OCI-LY1 (cell line): ENCODE data around the gene DTX3.

ENCODE experiments used
- H2AFZ ChIP-seq: fragments of 200-600 bp; sonication (generic), shearing (Covaris generic); 2 replicates; pipeline ENCODE4 v1.6.0; 2014; ENCODE audit warnings: antibody characterized with exemption, mild to moderate bottlenecking, low read length
- H3F3A ChIP-seq: fragments of 200-600 bp; sonication (generic), shearing (Covaris generic); 2 replicates; pipeline ENCODE4 v1.6.0; 2014; ENCODE audit warnings: mild to moderate bottlenecking, antibody characterized with exemption, low read length, moderate library complexity; ENCODE audit not compliant: insufficient read depth
- H3K27ac ChIP-seq: fragments of 200-600 bp; sonication (generic); 2 replicates; pipeline ENCODE4 v1.5.1; 2014; ENCODE audit warnings: low read length, mixed run types, mild to moderate bottlenecking, low read depth; ENCODE audit not compliant: poor library complexity, severe bottlenecking
- H3K27me3 ChIP-seq: fragments of 200-600 bp; sonication (generic); 2 replicates; pipeline ENCODE4 v1.6.0; 2014; ENCODE audit warnings: antibody characterized with exemption, mild to moderate bottlenecking, low read length, moderate library complexity; ENCODE audit not compliant: insufficient read depth
- H3K36me3 ChIP-seq: fragments of 200-600 bp; sonication (generic); 2 replicates; pipeline ENCODE4 v1.6.1; 2014; ENCODE audit warnings: mild to moderate bottlenecking, antibody characterized with exemption, low read length, moderate library complexity, mixed read lengths; ENCODE audit not compliant: insufficient read depth
- H3K4me1 ChIP-seq: fragments of 200-600 bp; sonication (generic); 2 replicates; pipeline ENCODE4 v1.5.1; 2014; ENCODE audit warnings: mild to moderate bottlenecking, low read length, moderate library complexity; ENCODE audit not compliant: insufficient read depth, severe bottlenecking
- H3K4me2 ChIP-seq: fragments of 200-600 bp; sonication (generic), shearing (Covaris generic); 2 replicates; pipeline ENCODE4 v1.6.1; 2014; ENCODE audit warnings: low read length
- H3K4me3 ChIP-seq: fragments of 200-600 bp; sonication (generic); 2 replicates; pipeline ENCODE4 v1.5.1; 2014; ENCODE audit warnings: low read length, low read depth, mild to moderate bottlenecking, mixed read lengths; ENCODE audit not compliant: poor library complexity, severe bottlenecking
- H3K79me2 ChIP-seq: fragments of 200-600 bp; shearing (Covaris generic); 2 replicates; pipeline ENCODE4 v1.6.1; 2016; ENCODE audit warnings: mixed run types, low read length, mixed read lengths; ENCODE audit not compliant: insufficient read depth
- H3K9ac ChIP-seq: fragments of 200-600 bp; sonication (generic), shearing (Covaris generic); 2 replicates; pipeline ENCODE4 v1.6.1; 2014; ENCODE audit warnings: mild to moderate bottlenecking, low read length, mixed read lengths
- H3K9me2 ChIP-seq: fragments of 200-600 bp; sonication (generic), shearing (Covaris generic); 2 replicates; pipeline ENCODE4 v1.6.1; 2014; ENCODE audit warnings: low read depth, mild to moderate bottlenecking, low read length, mixed read lengths
- H3K9me3 ChIP-seq: fragments of 200-600 bp; shearing (Covaris generic); 2 replicates; pipeline ENCODE4 v1.6.1; 2014; ENCODE audit warnings: low read length, mixed read lengths
- H4K20me1 ChIP-seq: fragments of 200-600 bp; sonication (generic), shearing (Covaris generic); 2 replicates; pipeline ENCODE4 v1.6.0; 2016; ENCODE audit warnings: mild to moderate bottlenecking, low read length; ENCODE audit not compliant: insufficient read depth
- EZH2 ChIP-seq: fragments of 200-600 bp; sonication (generic), shearing (Covaris generic); IDR thresholded peaks from 2 replicates; pipeline ENCODE4 v1.8.0; 2017; ENCODE audit warnings: borderline replicate concordance, mixed run types, mild to moderate bottlenecking, antibody characterized with exemption, low read length, moderate library complexity, mixed read lengths
- TF ChIP-seq, protein P1 (sequence below): fragments of 200-600 bp; sonication (generic), shearing (Covaris generic); IDR thresholded peaks from 2 replicates; pipeline ENCODE4 v1.5.1; 2017; ENCODE audit warnings: mild to moderate bottlenecking, antibody characterized with exemption, low read length, moderate library complexity, mixed read lengths

The DTX3 gene

GRCh38 chr12:57580466-57580795, 24.2 kb upstream of the DTX3 start:
- no peaks in the 10 kb centered on the region for H3K9me2 ChIP-seq
- H3F3A ChIP-seq = no peaks in the 10 kb centered on the region
- no peak overlapping the region for H3K4me2 ChIP-seq
- no peaks in the 10 kb centered on the region for H3K9me3 ChIP-seq
- H3K9ac ChIP-seq = no peak overlapping the region
- H3K79me2 ChIP-seq = no peaks in the 10 kb centered on the region
- no peaks in the 10 kb centered on the region for H3K4me1 ChIP-seq
- no peaks in the 10 kb centered on the region for H3K27me3 ChIP-seq
- H3K36me3 ChIP-seq = no peaks in the 10 kb centered on the region
- H4K20me1 ChIP-seq = no peaks in the 10 kb centered on the region
- no peak overlapping the region for H2AFZ ChIP-seq
- H3K27ac ChIP-seq = no peak overlapping the region
- H3K4me3 ChIP-seq = no peak overlapping the region
- TF ChIP-seq, protein P1, sequence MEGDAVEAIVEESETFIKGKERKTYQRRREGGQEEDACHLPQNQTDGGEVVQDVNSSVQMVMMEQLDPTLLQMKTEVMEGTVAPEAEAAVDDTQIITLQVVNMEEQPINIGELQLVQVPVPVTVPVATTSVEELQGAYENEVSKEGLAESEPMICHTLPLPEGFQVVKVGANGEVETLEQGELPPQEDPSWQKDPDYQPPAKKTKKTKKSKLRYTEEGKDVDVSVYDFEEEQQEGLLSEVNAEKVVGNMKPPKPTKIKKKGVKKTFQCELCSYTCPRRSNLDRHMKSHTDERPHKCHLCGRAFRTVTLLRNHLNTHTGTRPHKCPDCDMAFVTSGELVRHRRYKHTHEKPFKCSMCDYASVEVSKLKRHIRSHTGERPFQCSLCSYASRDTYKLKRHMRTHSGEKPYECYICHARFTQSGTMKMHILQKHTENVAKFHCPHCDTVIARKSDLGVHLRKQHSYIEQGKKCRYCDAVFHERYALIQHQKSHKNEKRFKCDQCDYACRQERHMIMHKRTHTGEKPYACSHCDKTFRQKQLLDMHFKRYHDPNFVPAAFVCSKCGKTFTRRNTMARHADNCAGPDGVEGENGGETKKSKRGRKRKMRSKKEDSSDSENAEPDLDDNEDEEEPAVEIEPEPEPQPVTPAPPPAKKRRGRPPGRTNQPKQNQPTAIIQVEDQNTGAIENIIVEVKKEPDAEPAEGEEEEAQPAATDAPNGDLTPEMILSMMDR = no peak
- TF ChIP-seq EZH2 = no peak

GRCh38 chr12:57581802-57582201, 22.8 kb upstream of the DTX3 start:
- no peak overlapping the region for H2AFZ ChIP-seq
- no peak overlapping the region for H3K4me3 ChIP-seq
- no peaks in the 10 kb centered on the region for H3K36me3 ChIP-seq
- no peaks in the 10 kb centered on the region for H4K20me1 ChIP-seq
- H3F3A ChIP-seq = no peaks in the 10 kb centered on the region
- no peaks in the 10 kb centered on the region for H3K4me1 ChIP-seq
- H3K9ac ChIP-seq = no peak overlapping the region
- H3K9me3 ChIP-seq = no peaks in the 10 kb centered on the region
- no peaks in the 10 kb centered on the region for H3K9me2 ChIP-seq
- no peaks in the 10 kb centered on the region for H3K79me2 ChIP-seq
- no peak for TF ChIP-seq EZH2
- TF ChIP-seq, protein P1 = no peak
- no peak overlapping the region for H3K27ac ChIP-seq
- no peaks in the 10 kb centered on the region for H3K27me3 ChIP-seq
- no peak overlapping the region for H3K4me2 ChIP-seq

DNA sequence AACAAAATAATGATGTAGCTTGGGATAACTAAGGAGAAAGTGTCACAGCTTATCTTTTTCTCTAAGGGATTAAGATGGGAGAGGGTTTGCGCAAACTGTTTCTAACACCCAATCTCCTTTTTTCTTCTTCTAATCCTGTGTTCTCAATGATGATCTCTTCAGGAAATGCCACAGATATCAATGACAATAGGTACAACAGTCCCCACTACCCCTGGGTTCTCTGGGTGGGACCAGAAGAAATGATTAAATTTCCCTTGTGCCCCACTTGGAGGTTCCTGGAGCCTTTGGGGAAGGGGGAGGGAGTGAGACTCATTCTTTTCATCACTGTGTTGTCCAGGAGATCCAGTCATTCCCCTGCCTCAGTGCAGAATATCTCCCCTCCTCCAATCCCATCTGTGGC, 22.2 kb upstream of the DTX3 start:
- TF ChIP-seq, protein P1 = no peak
- TF ChIP-seq EZH2 = no peak
- Histone ChIP-seq H3K4me3 (no peak overlapping the region), H3K4me1 (no peaks in the 10 kb centered on the region), H4K20me1 (no peaks in the 10 kb centered on the region), H3F3A (no peaks in the 10 kb centered on the region), H3K27ac (no peak overlapping the region), H3K9me3 (no peaks in the 10 kb centered on the region), H3K4me2 (no peak overlapping the region), H3K9ac (no peak overlapping the region), H2AFZ (no peak overlapping the region), H3K36me3 (no peaks in the 10 kb centered on the region), H3K27me3 (no peaks in the 10 kb centered on the region), H3K9me2 (no peaks in the 10 kb centered on the region), H3K79me2 (no peaks in the 10 kb centered on the region)
